ENCODE measurements around the gene LCN9. TPM values are rescaled to one million over a fixed set of nuclear protein-coding genes. Genes with fewer than 3 reads are reported as not detected.

Gene LCN9
- total RNA-seq, 1 experiment from 2014 or later = 2.6 TPM

DNA sequence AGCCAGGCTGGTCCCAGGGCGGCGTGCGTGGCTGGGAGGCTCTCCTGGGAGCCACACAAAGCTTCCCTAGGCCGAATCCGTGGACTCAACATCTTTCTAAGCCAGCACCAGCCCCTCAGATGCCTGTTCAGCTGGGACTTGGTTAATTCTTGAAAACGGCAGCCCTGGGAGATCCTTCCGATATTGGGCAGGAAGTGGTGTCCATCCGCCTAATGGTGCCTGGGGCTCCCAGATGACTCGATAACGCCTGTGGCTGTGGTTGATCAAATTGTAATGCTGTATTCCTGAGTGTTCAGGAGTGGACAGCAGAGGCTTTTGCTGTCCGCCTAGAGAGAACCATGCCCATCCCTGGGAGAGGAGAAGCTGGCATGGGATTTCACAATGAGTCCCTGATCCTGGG, 52.9 kb downstream of the LCN9 start:
- ChIA-PET POLR2A (no interaction called here), CTCF (no interaction called here)
- ATAC-seq (no peak), DNase-seq (ENCODE audit: low spot score) (no peak)
- Mint-ChIP-seq H3K4me3 (no peak overlapping the region), H3K9me3 (no peaks in the 10 kb centered on the region), H3K27ac (no peak overlapping the region), H3K27me3 (ENCODE audit: low read depth) (peaks cover 19% of the 10 kb centered on the region), H3K36me3 (no peaks in the 10 kb centered on the region), H3K4me1 (0 out of 2 replicates have a peak, but pooled peaks cover 3% of the 10 kb centered on the region)
- TF ChIP-seq TEAD4 (CRISPR knock-in tag; IDR thresholded peaks at IDR 0.05) (no peak), SMAD3 (CRISPR knock-in tag; IDR thresholded peaks at IDR 0.05; ENCODE audit: borderline replicate concordance) (no peak), CBFB (CRISPR knock-in tag; IDR thresholded peaks at IDR 0.05; ENCODE audit: low read depth) (no peak), MYBL2 (CRISPR knock-in tag; IDR thresholded peaks at IDR 0.05) (no peak)
- TF ChIP-seq, protein P1, sequence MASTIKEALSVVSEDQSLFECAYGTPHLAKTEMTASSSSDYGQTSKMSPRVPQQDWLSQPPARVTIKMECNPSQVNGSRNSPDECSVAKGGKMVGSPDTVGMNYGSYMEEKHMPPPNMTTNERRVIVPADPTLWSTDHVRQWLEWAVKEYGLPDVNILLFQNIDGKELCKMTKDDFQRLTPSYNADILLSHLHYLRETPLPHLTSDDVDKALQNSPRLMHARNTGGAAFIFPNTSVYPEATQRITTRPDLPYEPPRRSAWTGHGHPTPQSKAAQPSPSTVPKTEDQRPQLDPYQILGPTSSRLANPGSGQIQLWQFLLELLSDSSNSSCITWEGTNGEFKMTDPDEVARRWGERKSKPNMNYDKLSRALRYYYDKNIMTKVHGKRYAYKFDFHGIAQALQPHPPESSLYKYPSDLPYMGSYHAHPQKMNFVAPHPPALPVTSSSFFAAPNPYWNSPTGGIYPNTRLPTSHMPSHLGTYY (CRISPR knock-in tag; IDR thresholded peaks at IDR 0.05) = no peak
- TF ChIP-seq, protein P2, sequence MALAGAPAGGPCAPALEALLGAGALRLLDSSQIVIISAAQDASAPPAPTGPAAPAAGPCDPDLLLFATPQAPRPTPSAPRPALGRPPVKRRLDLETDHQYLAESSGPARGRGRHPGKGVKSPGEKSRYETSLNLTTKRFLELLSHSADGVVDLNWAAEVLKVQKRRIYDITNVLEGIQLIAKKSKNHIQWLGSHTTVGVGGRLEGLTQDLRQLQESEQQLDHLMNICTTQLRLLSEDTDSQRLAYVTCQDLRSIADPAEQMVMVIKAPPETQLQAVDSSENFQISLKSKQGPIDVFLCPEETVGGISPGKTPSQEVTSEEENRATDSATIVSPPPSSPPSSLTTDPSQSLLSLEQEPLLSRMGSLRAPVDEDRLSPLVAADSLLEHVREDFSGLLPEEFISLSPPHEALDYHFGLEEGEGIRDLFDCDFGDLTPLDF (CRISPR knock-in tag; IDR thresholded peaks at IDR 0.05) = no peak
- TF ChIP-seq, protein P3, sequence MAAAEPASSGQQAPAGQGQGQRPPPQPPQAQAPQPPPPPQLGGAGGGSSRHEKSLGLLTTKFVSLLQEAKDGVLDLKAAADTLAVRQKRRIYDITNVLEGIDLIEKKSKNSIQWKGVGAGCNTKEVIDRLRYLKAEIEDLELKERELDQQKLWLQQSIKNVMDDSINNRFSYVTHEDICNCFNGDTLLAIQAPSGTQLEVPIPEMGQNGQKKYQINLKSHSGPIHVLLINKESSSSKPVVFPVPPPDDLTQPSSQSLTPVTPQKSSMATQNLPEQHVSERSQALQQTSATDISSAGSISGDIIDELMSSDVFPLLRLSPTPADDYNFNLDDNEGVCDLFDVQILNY (CRISPR knock-in tag; IDR thresholded peaks at IDR 0.05) = no peak

Other genes starting within 250 kb of the LCN9 start
- gene PPP1R26, start 183.5 kb upstream of the LCN9 start, total RNA-seq (2021) = 36.2 to 44.4 TPM (median 37.4 TPM) in 3 replicates
- gene MRPS2, start 162.6 kb upstream of the LCN9 start, total RNA-seq (2021) = 74.2 to 78.0 TPM (median 77.6 TPM) in 3 replicates
- gene LCN1, start 141.9 kb upstream of the LCN9 start, total RNA-seq (2021) = not detected in 3 replicates
- not detected in 3 replicates for gene OBP2A, start 117.2 kb upstream of the LCN9 start, total RNA-seq (2021)
- not detected in 3 replicates for gene PAEP, start 101.6 kb upstream of the LCN9 start, total RNA-seq (2021)
- 0.25 to 0.37 TPM (median 0.27 TPM) in 3 replicates for gene GLT6D1, start 23.8 kb upstream of the LCN9 start, total RNA-seq (2021)
- not detected in 3 replicates for gene SOHLH1, start 36.2 kb downstream of the LCN9 start, total RNA-seq (2021)
- gene KCNT1, start 38.9 kb downstream of the LCN9 start, total RNA-seq (2021) = 0.13 to 0.16 TPM (median 0.14 TPM) in 3 replicates
- 33.5 to 40.5 TPM (median 35.8 TPM) in 3 replicates for gene CAMSAP1, start 244.2 kb downstream of the LCN9 start, total RNA-seq (2021)

All from WTC11 (cell line).